Measurements from ENCODE around the gene C1QTNF9B.

DNA sequence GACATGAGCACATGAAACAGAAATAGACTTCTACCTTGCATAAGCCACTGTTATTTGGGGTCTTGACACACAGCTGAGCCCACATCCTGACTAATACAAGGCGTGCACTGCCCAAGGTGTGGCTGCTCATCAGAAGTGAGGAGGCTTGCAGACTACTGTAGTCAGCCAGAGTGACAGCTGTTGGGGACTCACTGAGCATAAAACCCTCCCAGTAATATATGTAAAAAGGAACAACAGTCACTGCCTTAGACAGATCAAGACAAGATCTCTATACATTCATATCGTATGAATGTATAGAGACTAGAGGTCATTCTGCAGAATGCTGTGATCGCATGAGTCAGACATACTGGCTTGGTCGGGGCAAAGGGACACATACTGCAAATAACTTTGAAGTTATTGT, 4.1 kb upstream of the C1QTNF9B start:
- TF ChIP-seq, protein P1, sequence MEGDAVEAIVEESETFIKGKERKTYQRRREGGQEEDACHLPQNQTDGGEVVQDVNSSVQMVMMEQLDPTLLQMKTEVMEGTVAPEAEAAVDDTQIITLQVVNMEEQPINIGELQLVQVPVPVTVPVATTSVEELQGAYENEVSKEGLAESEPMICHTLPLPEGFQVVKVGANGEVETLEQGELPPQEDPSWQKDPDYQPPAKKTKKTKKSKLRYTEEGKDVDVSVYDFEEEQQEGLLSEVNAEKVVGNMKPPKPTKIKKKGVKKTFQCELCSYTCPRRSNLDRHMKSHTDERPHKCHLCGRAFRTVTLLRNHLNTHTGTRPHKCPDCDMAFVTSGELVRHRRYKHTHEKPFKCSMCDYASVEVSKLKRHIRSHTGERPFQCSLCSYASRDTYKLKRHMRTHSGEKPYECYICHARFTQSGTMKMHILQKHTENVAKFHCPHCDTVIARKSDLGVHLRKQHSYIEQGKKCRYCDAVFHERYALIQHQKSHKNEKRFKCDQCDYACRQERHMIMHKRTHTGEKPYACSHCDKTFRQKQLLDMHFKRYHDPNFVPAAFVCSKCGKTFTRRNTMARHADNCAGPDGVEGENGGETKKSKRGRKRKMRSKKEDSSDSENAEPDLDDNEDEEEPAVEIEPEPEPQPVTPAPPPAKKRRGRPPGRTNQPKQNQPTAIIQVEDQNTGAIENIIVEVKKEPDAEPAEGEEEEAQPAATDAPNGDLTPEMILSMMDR (IDR thresholded peaks at IDR 0.05), result no peak
- TF ChIP-seq POLR2A (IDR thresholded peaks at IDR 0.05) (no peak), POLR2AphosphoS5 (IDR thresholded peaks at IDR 0.05) (no peak)

Data from upper lobe of left lung (tissue), 4 donors.